HG02943 (cell line): Measurements from ENCODE around the gene CAPN1.
"Not testable (repeated sequence)": the region's sequence is repeated elsewhere in the genome, so short reads cannot be mapped to it uniquely, and the experiment has no call there.

Experiments
- ATAC-seq: cut with Tn5 transposase; IDR thresholded peaks from one replicate; pipeline ENCODE4 v1.9.1; 2021; ENCODE audit warnings: mild to moderate bottlenecking, low read depth, moderate library complexity; ENCODE audit not compliant: unreplicated experiment

Gene CAPN1

GRCh38 chr11:65214212-65214845 is 32.6 kb downstream of the CAPN1 start:
- no peak for ATAC-seq

DNA sequence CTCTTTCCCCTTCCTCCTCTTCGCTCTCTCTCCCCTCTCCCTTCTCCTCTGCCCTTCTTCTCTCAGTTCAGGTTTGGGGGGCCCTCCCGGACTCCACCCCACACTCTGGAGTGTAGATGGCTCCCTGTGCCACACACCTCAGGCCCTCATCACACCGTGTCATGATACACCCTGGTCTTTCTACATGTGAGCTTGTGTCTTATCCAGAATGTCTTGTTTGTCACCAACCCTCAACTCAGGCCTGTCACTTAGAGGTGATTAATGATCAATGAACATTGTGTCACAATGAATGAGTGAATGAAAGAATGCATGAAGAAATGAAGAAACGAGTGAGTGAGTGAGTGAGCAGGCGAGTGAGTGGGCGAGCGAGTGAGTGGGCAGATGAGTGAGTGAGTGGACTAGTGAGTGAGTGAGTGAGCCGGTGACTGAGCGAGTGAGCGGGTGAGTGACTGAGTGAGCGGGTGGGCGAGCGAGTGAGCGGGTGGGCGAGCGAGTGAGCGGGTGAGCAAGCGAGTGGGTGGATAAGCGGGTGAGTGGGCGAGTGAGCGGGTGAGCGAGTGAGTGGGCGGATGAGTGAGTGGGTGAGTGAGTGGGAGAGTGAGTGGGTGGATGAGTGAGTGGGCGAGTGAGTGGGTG is 33.8 kb downstream of the CAPN1 start:
- no peak for ATAC-seq

DNA sequence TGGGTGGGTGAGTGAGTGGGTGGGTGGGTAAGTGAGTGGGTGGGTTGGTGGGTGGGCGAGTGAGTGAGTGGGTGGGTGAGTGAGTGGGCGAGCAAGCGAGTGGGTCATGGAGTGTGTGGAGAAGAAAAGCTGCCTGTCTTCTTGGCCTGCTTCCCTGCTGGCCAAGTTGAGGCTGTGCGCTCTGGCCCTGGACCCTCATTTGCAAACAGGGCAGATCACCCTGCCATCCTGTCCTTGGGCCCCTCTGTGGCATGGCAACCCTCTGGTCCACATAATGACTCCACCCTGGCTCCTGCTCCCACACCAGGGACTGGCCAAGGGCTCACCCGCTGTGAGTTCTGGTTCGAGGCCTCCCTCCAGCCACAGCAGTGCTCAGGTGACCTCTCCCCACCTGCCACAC is 35.1 kb downstream of the CAPN1 start:
- no peak for ATAC-seq

DNA sequence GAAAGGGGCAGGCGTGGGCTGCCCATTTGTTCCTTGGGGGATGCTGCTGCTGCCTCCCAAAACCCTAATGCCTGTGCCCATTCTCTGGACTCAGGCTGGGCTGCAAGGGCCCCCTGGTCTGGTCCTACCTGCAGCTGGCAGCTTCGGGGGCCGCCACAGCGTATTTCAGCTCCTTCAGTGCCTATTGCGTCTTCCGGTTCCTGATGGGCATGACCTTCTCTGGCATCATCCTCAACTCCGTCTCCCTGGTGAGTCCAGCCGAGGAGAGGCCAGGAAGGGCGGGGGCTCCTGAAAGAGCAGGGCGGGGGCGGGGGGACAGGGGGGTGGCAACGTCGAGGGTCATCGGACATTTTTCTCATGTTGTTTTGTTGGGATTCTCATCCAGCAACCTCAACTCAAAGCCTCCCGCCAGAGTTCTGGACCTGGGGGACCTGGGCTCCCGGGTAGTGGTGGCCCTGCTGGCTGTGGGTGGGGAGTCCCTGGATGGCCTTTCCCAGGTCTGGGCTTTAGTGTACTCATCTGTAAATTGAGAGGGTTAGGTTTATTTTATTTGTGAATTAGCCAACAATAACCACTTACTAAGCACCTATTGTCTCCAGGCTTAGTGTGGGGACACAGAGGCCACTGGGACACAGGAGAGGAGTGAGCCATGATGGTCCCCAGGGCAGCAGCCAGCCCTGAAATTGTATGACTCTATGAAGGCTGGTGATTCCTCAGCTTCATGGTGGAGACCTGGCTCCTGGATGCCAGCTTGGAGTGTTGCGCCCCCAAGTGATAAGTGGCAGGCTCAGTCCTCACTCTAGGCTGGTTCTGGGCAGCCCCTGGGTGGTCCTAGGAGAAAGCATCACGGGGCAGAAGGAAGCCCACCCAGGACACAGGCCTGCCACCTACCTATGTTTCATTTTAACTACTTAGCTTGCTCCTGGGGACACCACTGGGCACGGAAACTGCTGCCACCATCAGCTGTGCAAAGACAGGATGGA is 36.0 kb downstream of the CAPN1 start:
- ATAC-seq = no peak

- no peak for ATAC-seq
Measured at GRCh38 chr11:65218446-65218845, 36.7 kb downstream of the CAPN1 start.

GRCh38 chr11:65219930-65220213 is 38.1 kb downstream of the CAPN1 start:
- ATAC-seq = no peak

- no peak for ATAC-seq
Measured at GRCh38 chr11:65221026-65221425, 39.3 kb downstream of the CAPN1 start.

DNA sequence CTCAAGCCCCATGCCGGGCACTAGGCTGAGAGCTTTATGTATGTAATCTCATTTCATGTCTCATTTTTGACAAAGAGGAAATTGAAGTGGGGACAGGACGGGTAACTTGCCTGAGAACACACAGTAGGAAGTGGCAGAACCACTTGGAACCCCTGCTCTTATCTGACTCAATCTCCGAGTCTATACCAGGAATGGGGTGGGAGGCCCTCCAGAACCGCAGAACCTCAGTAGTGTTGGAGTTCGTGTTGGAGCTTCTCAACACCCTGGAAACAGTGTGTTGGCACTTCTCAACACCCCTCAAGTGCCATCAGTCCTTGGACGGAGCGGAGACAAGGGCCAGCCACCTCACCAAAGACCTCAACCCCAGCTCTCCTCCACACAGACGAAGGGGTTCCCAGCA is 41.3 kb downstream of the CAPN1 start:
- ATAC-seq = no peak

DNA sequence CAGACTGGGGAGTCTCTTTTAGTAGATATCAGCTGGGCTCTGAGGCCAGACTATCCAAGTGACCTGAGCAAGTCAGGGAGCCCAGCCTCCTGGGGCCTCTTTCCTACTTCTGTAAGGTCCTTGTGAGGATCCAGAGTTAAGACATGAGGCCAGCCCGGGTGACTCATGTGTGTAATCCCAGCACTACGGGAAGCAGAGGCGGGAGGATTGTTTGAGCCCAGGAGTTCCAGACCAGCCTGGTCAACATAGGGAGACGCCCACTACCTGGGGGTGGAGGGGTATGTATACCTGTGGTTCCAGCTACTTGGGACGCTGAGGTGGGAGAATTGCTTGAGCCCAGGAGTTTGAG is 43.2 kb downstream of the CAPN1 start:
- ATAC-seq = no peak

- no peak for ATAC-seq
Measured at GRCh38 chr11:65225279-65226102, 43.8 kb downstream of the CAPN1 start.

DNA sequence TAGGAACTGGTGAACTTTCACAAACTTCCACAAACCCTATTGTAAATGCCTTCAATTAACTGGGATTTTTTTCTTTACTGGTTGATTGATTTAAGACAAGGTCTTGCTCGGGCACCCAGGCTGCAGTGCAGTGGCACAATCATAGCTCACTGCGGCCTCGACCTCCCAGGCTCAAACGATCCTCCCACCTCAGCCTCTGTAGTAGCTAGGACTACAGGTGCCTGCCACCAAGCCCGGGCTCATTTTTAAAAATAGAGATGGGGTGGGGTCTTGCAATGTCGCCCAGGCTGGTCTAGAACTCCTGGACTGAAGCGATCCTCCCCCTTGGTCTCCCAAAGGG is 44.3 kb downstream of the CAPN1 start:
- no peak for ATAC-seq

DNA sequence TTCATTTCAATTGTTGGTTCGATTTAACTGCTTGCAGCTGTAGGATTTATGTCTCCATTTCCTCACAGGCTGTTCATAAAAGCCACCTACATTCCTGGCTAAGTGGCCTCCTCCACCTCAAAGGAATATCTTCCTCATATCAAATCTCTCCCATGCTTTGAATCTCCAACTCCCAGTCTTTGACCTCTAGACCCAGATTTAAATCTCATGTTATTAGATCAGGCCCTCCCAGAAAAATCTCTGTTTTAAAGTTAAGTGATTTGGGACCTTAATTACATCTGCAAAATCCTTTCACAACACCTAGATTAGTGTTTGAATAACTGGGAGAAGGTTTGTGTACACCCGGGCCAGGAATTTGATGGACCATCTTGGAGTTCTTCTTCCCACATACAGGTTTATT is 46.2 kb downstream of the CAPN1 start:
- no peak for ATAC-seq

DNA sequence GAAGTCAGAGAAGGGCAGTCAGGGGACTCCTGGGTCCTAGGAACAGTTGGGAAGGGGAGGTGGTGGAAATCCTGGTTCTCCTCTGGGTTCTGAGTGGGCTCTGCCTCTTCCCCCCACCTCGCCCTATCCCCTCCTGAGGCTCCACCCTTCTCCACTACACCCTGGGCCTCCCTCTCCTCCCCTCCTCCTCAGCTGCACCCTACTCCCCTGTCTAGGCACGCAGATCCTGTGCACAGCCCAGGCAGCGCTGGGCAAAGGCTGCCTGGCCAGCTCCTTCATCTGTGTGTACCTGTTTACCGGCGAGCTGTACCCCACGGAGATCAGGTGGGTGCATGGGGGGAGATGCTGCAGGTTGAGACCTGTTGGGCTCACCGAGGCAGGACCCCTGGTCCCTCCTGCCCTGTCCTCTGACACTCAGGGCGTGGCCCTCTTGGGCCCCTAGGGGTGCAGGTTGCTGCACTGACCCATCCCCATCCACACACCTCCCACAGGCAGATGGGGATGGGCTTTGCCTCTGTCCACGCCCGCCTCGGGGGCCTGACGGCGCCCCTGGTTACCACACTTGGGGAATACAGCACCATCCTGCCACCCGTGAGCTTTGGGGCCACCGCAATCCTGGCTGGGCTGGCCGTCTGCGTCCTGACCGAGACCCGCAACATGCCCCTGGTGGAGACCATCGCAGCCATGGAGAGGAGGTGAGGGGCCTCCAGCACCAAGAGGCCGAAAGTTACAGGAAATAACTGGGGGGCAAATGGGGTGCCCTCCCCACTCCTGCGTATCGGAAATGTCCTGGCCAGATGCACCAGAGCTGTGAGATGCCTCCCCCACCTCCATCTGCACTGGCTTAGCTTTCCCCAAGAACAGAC is 54.7 kb downstream of the CAPN1 start:
- no peak for ATAC-seq

- not testable (repeated sequence) for ATAC-seq
Measured at GRCh38 chr11:65238302-65238701, 56.6 kb downstream of the CAPN1 start.

- ATAC-seq = no peak
Measured at GRCh38 chr11:65241134-65241533, 59.4 kb downstream of the CAPN1 start.

DNA sequence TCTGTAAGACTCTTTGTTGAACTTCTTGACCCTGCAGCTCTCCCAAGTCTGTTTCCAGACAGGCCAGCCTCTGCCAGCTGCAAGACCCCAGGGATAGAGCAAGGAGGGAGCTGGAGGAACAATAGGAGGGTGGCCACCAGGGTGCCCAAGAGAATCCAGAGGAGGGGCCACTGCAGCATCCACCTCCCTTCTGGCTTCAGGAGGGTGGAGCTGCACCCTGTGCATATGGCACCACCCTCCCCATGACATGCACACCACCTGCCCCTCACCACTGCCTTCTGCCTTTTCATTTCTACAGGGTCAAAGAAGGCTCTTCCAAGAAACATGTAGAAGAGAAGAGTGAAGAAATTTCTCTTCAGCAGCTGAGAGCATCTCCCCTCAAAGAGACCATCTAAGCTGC is 60.0 kb downstream of the CAPN1 start:
- no peak for ATAC-seq

GRCh38 chr11:65242389-65242788 is 60.7 kb downstream of the CAPN1 start:
- no peak for ATAC-seq

GRCh38 chr11:65243797-65244196 is 62.1 kb downstream of the CAPN1 start:
- no peak for ATAC-seq

DNA sequence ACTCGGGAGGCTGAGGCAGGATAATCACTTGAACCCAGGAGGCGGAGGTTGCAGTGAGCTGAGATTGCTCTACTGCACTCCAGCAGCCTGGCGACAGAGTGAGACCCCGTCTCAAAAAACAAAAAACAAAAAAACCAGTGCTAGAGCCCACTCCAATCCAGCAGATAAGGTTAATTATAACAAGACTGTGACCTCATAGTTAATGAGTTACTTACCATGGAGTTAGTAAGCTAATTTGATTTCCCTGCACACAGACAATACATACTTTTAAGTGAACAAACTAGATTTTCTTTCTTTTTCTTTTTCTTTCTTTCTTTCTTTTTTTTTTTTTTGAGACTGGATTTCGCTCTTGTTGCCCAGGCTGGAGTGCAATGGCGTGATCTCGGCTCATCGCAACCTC is 63.3 kb downstream of the CAPN1 start:
- not testable (repeated sequence) for ATAC-seq

- ATAC-seq = no peak
Measured at GRCh38 chr11:65246506-65246905, 64.8 kb downstream of the CAPN1 start.
